ENCODE data around the gene CCT3.
"Not testable (repeated sequence)": the region's sequence is repeated elsewhere in the genome, so short reads cannot be mapped to it uniquely, and the experiment has no call there.

CCT3 gene
- total RNA-seq: 87.8 reads per million, percentile 80 among the genes with 10 or more reads in this experiment

DNA sequence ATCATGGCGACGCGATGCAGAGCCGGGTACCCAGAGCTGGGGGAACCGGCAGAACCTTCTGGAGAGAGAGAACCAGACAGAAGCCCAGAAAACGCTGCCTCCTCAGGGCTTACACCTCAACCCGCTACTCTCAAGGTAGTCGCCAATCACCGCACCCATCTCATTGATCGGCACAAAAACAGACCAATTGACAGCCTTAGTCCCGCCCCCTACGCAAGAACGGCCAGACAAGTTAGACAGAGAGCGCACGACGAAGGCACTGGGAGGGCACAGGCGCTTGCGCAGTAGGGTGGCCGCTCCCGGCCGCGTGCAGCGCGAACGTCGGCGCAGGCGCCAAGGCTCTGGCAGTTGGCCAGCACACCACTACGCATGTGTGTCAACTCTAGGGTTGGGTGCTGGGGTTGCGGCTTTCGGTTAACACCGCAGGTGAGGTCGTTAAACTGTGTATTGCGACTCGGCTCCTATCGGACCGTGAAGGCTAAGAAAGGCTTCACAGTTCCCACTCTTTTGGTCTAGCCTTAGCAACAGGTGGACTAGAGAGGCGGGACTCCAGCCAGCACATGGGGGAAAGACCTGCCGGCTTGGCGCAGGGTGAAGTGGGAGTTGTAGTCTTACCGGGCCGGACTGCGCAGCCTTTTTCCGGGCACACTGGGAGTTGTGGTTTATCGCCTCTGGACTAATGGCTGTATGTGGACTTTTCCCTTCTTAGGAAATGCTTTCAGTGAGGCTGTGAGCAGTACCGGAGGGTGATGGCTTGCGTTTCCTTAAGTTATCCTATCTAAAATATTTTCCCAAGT lies at the start of gene CCT3, which contains the start of gene TSACC:
TSS of gene CCT3 (minus strand) at position 113 of the 797 bp plus-strand sequence. CDS start at position 5, 108 bp downstream.
TSS of gene TSACC (plus strand) at position 347 of the 797 bp plus-strand sequence. CDS start 1,232 bp downstream, outside the sequence.
- peak; percentile 99 for DNase-seq

DNA sequence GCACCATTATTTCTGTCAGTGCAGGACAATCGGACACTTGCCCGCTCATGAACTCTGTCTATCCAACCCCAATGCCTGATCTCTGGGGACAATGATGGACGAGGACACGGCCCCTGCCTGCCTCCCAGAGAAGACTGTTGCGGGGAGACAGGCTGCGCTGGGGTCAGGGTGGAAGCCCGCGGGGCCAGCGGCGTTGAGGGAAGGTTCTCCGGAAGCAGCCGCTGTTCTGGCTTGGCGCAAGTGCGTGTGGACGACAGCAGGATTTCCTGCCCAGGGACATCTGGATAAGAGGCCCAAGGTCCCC lies 49.7 kb upstream of the CCT3 start:
- no peak for DNase-seq

DNA sequence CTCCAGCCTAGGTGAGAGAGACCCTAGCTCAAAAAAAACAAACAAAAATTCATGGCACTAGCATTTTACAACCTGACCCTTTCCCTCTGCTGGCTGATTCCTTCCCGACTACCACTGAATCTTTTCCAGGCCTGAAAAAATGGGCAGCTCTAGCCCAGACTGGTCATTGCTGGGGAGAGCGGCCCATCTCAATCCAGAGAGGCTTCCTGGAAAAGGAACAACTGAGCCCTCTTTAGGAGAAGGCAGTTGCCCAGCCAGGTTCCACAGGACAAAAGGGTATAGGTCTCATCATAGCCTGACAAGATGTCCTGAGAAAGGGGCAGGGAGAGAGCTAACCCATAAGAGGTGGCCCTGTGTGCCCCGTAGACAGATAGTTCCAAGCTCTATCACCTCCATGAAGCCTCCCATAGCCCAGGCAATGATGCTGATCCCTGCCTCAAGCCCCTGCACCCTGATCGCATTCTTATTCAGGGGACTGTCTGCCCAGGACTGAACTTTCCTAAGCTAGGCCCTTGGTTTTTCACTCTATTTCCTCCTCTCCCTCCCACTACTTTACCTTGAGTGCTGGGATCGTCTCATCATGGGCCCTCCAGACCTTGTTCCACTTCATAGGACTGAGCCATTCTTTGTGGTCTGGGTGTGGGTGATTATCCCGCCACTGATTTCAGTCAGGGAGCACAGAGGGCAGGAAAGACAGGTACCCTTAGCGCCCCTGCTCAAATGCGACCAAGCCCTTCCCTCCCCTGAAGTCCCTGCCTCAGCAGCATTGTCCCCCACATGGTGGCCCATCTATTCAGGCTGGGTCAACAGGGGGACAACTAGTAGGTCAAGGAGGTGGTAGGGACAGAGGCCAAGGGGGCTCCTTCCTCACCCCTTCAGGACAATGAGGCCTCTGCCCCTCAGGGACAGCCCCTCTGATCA lies 49.1 kb upstream of the CCT3 start:
- DNase-seq: no peak

DNA sequence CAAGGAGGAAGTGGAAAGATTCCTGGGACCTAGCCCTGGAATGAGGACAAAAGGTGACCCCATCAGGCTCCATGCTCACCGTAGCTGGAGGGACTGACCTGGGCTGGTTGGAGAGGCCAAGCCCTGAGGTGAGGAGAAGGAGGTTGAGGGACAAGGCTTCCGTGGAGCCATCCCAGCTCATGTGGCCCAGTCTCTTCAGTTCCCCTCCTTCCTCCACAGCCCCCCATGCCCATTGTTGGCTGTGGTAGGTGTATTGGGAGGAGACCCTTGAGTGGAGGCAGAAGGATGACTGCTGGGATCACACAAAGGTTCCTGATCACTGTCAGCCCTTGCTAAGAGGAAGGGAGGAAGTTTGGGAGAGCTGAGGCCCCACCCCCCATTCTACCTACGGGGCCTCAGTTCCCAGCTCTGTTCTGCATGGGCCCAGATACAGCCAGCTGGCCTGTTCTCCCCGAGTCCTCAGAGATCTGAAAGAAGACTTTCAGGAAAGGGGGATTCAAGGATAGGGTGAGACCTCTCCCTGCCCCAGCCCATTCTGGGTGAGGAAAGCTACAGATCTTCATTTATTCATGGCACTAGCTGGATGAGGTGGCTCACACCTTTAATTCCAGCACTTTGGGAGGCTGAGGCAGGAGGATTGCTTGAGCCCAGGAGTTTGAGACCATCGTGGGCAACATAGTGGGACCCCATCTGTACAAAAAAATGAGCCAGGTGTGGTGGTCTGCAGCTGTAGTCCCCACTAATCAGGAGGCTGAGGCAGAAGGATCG lies 48.2 kb upstream of the CCT3 start:
- no peak for DNase-seq

DNA sequence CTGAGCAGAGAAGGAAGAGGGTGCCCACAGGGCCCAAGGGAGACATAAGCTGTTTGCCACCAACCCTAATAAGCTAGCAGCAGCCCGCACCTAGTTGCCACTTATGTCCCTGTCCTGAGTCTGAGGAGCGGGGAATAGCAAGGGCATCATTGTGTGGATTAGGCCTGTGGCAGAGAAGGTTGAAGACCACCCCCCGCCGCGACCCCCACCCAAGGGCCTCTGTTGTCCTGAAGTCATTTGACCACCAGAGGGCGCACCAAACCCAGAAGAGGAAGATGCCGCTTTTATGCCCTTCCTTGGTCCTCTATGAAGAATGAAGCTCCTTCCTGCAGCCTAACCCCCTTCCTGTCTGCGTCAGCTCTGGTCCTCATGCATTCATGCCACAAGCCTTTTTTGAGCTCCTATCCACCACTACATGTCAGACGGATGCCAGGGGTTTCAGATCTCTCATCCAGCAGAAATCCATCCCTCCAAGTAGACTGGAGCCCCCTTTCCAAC lies 47.5 kb upstream of the CCT3 start:
- DNase-seq: peak; percentile 77

DNA sequence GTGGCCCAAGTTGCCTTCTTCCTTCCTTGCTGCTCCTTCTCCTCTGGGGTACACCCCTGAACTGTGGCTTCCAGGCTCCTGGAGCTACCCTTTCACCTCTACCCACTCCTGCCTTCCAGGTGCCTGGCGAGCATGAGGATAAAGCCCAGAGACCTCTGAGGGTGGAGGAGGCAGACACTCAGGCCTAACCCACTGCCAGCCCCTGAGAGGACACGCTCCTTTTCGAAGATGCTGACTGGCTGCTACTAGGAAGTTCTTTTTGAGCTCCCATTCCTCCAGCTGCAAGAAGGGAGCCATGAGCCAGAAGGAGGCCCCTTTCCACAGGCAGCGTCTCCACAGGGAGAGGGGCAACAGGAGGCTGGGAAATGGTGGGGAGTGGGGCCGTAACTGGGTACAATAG lies 46.6 kb upstream of the CCT3 start:
- no peak for DNase-seq

DNA sequence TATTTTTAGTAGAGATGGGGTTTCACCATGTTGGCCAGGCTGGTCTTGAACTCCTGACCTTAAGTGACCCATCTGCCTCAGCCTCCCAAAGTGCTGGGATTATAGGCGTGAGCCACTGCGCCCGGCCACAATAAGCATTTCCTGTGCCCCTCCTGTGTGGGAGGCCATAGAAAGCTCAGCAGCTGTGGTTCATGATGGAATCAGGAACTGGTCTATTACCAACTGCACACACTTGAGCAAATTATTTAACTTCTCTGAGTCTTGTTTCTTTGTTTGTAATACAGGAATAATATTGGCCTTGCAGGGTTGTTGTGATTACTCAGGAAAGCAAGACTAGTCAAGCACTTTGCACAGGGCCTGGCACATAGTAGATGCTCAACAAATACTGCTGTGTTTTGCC lies 45.9 kb upstream of the CCT3 start:
- DNase-seq: no peak

DNA sequence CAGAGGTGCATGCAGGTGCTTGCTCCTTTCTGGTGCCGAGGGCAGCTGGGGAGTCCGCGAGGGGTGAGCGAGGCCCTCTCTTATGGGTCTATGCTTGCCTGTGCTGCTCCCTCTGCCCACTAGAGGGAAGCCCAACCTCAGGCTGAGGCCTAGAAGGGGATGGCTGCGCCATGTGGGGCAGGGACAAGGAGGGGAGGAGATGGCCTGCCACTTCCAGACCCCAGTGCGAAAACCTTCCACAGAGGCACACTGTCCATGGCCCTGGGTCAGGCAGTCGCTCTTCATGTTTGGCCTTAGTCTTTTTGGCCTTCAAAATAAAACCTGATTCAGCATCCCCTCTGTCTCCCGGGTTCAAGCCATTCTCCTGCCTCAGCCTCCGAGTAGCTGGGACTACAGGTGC lies 44.9 kb upstream of the CCT3 start:
- peak; percentile 49 for DNase-seq

DNA sequence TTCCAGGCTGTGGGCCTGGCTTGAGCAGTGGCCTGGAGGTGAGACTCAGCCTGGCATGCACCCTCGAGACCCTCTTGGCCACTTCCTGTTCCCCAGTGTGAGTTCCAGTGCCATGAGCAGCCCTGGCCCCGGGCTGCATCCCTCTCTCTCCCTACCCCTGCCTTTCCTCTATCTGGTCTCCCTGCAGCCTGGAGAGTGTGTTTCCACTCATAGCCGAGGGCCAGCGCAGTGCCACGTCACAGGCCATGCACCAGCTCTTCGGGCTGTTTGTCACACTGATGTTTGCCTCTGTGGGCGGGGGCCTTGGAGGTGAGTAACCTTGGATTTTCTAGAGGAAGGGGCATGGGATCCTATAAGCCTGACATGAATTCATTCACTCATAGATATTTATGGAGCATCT lies 44.5 kb upstream of the CCT3 start:
- no peak for DNase-seq

DNA sequence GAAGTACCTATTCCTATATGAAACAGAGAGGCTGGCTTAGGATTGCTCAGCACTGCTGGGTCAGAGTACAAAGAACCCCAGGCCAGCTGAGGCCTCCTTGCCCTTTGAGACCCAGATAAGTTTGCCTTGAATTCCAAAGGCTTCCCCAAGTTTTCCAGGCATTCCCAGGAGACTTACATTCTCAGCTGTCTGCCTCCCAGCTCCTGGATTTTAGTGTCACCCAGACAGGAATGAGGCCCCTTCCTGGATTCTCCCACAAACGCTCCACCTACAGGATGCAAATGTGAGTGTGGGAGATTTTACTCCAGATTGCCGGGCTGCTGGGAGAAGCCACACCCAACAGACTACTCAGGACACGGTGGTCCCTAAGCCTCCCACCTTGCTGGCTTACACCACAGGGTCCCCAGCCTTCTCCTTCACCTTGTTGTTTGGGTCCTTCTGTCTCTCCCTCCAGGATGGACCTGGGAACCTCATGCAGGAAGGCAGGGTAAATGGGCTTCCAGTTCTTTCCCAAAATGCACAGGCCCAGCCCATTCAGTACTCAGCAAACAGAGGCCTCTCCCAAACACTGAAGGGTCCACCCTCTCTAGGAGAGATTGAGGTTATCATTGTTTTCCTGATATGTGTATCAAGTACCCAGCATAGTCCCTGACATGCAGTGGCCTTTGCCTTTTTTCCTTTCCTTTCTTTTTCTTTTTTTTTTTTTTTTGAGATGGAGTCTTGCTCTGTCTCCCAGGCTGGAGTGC lies 41.5 kb upstream of the CCT3 start:
- DNase-seq: no peak

DNA sequence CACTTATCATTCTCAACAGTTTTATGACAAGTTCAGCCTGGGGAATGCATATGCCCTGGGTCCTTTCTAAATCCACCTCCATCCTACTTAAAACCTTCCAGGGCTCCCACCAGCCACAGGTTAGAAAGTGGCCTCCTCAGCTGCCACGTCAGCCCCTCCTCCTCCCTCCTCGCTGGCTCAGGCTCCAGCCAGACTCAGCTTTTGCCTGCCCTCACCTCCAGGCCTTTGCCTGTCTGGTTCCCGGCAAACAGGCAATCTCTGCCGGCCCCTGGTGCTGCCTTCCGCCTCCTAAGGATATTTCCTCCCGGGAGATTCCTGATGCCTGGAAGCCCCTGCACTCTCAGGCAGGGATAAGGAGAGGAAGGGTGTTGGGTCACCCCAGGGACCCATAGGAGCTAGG lies 40.5 kb upstream of the CCT3 start:
- DNase-seq: no peak

DNA sequence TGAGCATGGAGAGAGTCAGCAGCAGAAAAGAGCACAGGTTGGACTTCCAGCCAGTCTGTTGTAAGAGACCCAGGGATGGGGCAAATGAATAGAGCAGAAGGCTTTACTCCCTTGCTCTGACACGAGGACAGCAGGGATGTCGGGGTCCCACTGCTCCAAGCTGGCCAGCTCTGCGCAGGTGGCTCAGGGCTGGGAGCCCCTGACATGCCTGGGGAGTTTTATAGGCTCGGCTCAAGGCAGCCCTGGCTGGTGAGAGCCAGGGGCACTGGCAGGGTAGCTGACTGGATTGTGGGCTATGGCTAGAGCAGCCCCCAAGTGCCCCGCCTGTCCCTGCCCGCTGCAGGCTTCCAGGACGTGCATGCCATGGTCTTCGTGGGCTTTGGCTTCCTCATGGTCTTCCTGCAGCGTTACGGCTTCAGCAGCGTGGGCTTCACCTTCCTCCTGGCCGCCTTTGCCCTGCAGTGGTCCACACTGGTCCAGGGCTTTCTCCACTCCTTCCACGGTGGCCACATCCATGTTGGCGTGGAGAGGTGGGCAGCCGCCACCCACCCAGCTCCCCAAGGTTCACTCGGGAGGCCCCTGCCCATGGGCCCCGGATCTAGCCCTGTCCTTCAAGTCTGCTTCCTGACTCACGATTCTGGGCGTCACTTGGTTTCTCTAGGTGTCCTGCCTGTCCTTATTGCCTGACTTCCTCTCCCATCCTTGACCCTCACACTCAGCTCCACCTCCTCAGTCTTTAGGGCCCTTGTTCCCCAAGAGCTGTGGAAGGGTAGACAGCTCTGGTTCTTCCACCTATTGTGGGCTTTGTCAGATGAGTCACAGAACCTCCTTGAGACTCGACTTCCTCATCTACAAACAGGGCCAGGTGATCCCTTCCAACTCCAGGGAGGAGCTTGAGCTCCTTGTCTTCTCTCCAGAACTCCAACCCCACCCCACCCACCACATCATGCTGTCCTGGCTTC lies 39.1 kb upstream of the CCT3 start:
- no peak for DNase-seq

DNA sequence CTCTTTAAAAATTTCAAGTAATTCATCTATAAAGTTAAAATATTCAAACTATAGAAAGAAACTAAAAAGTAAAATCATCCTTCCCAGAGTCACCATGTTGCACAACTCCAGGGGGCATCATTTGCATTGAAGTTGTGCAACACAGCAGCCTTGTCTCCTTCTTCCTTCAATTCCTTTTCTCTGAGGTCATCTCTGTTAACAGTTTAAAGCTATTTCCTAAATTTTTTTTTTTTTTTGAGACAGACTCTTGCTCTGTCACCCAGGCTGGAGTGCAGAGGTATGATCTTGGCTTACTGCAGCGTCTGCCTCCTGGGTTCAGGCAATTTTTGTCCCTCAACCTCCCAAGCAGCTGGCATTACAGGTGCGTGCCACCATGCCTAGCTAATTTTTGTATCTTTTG lies 38.1 kb upstream of the CCT3 start:
- no peak for DNase-seq

DNA sequence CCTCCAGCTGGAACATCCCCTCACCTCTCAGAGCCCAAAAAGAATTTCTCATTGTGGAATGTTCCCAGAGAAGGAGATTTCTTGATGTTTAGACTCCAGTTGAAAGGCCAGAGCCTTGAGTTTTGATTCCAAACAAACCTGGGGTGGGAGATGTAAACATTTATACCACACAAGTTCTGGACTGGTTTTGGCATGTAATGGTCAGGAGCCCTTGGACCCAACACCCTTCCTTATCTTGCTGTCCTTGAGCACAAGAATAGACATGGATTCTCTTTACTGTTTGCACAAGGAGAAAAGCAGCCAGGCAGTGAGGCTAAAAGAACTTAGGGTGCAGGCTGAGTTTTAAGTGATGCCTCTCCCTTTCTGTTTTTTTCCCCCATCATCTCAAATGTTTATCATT lies 35.5 kb upstream of the CCT3 start:
- no peak for DNase-seq

DNA sequence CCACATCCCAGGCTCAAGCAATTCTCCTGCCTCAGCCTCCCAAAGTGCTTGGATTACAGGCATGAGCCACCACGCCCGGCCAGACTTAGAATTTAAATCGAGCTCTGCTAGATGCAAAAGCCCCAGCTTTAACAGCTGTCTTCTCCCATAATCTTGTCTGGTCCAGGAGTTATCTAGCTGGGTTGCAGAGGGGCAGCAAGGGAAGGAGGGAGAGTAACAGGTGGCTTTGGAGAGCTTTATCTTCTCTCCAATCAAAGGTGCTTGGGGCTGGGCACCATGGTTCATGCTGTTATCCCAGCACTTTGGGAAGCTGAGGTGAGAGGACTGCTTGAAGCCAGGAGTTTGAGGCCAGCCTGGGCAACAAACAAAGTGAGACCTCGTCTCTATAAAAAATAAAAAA lies 34.8 kb upstream of the CCT3 start:
- no peak for DNase-seq

DNA sequence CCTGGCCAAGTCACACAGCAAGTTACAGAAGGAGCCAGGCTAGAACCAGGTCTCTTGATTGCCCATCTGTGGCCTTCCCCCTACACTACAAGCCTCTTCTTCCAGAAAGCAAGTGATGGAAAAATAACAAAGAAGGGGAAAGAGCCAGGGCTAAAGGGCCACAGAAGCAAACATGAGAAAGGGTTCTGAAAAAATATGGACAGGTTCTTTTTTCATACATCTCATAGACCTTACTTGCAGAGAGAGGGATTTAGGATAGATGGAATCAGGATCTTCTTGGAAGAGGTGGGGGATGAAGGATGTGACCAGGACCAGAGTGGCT lies 34.1 kb upstream of the CCT3 start:
- DNase-seq: no peak

DNA sequence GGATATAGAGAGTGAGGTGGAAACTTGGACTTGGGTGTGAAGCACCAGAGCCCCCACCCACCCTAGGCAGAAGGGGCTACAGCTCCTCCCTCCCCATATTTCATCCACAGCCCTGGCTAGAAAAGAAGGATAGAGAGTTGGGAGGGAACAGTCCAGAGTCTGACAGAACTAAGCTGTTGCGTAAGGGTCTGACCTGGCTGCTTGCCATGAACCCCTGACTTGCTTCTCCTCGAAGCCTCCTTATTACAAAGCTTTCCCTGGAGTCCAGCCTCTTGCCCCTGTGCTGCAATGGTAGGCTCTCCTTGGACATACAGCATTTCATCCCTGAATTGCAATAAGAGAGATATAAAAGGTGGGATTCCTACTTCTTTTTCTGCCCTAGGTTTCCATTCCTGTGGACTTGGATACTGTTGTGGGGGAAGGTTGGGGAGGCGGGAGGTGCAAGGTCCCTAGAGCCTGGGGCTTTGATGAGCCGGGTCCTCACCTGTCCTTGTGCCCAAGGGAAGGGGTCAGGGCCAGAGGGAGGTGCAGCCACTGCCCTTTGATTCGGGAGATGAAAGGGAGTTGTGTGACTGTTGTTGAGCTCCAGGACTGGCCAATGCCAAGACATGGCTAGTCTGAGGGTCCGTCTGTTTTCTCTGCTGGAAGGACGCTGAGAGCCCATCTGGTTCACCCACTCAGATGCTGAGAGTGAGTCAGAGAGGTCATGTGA lies 33.6 kb upstream of the CCT3 start:
- no peak for DNase-seq

DNA sequence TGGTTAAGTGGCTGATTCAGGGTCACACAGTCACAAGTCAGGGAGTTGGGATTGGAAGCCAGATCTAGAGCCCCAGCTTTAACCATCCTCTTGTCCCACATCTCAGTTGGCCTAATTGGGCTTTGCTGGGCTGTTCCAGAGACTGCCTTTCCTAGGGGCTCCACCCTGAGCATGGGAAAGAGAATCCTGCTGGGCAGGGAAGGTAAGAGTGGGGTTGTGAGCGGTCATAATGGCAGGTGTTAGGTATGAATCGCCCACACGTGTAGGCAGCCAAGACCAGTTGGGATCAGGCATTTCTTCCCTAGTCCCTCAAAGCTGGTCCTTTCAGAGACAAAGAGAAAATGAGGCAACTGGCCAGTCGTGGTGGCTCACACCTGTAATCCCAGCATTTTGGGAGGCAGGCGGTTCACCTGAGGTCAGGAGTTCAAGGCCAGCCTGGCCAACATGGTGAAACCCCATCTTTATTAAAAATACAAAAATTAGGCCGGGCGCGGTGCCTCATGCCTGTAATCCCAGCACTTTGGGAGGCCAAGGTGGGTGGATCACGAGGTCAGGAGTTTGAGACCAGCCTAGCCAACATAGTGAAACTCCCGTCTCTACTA lies 31.7 kb upstream of the CCT3 start:
- not testable (repeated sequence) for DNase-seq

DNA sequence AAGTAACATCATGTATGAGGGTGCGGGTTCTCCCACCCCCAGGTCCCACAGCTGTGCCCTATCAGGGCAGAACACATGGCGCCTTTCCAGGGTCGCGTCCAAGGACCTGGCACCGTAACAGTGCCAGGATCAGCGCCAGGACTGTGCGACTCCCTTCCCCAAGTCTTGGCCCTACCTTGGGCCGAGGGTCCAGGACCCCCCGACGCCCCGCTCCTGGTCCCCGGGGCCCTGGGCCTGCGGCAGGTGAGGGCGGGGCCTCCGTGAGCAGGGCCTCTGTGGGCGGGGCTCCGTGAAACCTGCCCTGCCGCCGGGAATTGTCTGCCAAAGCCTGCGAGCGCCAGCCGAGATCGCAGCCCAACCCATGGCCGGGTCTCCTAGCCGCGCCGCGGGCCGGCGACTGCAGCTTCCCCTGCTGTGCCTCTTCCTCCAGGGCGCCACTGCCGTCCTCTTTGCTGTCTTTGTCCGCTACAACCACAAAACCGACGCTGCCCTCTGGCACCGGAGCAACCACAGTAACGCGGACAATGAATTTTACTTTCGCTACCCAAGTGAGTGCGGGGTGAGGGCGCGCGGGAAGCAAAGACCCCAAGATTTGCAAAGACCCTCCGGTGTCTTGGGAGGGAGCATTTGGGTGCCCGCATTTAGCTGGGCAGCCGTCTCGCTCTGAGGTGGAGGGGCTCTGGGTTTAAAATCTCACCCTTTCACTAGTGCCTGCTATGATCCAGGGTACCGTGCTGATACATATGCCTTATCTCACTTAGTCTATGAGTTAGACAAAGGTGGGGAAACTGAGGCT lies 31.0 kb upstream of the CCT3 start, which contains the start of gene RHBG:
TSS of gene RHBG (plus strand) at position 323 of the 796 bp plus-strand sequence. CDS start at position 362, 39 bp downstream.
- no peak for DNase-seq

Data from effector CD4-positive, alpha-beta T cell (primary cell).